Panc1 (cell line): ENCODE results near the gene AADACL3. TPM values are rescaled to one million over a fixed set of nuclear protein-coding genes. Genes with fewer than 3 reads are reported as not detected.

Source experiments
- ATAC-seq: fragments of 200-7000 bp; cut with Tn5 transposase; 2 replicates; pipeline ENCODE4 v1.9.1; 2020; ENCODE audit warnings: mild to moderate bottlenecking, moderate library complexity
- BruUV-seq: library from RNA; stranded (reverse); fragments of 400-500 nt; replicated peaks from 2 replicates; lab custom pipeline; 2021; lab: Mats Ljungman, UMichigan
- CTCF ChIA-PET: fragments of 300-600 bp; sonication (Branson Sonifier 250); formaldehyde crosslinking; loops from one replicate; lab custom pipeline; 2022; ENCODE audit warnings: antibody characterized with exemption; lab: Charles Lee
- POLR2A ChIA-PET: fragments of 300-600 bp; sonication (Branson Sonifier 250); formaldehyde crosslinking; loops from one replicate; lab custom pipeline; 2022; ENCODE audit warnings: antibody characterized with exemption; lab: Charles Lee
- DNase-seq: peaks from one replicate; pipeline ENCODE4 v3.0.0-alpha.2; 2010; ENCODE audit warnings: low read depth, low spot score
- H3K27ac ChIP-seq: 2 replicates; pipeline ENCODE4 v1.5.1; 2011; ENCODE audit warnings: mild to moderate bottlenecking, low read length, inconsistent platforms
- H3K27me3 ChIP-seq: fragments of 200-500 bp; sonication (Bioruptor generic); 2 replicates; pipeline ENCODE4 v1.6.0; 2014; ENCODE audit warnings: low read length, inconsistent platforms; ENCODE audit not compliant: control insufficient read depth, insufficient read depth
- H3K36me3 ChIP-seq: fragments of 200-500 bp; sonication (Bioruptor generic); 2 replicates; pipeline ENCODE4 v1.5.1; 2014; ENCODE audit warnings: inconsistent platforms, mild to moderate bottlenecking, low read length, moderate library complexity; ENCODE audit not compliant: control insufficient read depth, insufficient read depth
- H3K4me1 ChIP-seq: 2 replicates; pipeline ENCODE4 v1.5.1; 2011; ENCODE audit warnings: inconsistent platforms, mild to moderate bottlenecking, low read length, moderate library complexity; ENCODE audit not compliant: control insufficient read depth, insufficient read depth
- H3K4me3 ChIP-seq, 2 experiments: 2 replicates each; pipeline ENCODE4 v1.5.1; 2011 to 2012; ENCODE audit warnings: low read depth in 2 of 2, low read length in 2 of 2, mild to moderate bottlenecking in 2 of 2, inconsistent platforms in 1 of 2, moderate library complexity in 1 of 2
- H3K9me3 ChIP-seq: fragments of 200-500 bp; sonication (Bioruptor generic); 2 replicates; pipeline ENCODE4 v1.5.1; 2014; ENCODE audit warnings: low read depth, mild to moderate bottlenecking, inconsistent platforms, low read length, moderate library complexity; ENCODE audit not compliant: control insufficient read depth, insufficient read depth
- CTCF ChIP-seq: fragments of 450-650 bp; IDR thresholded peaks from 2 replicates; pipeline ENCODE4 v1.5.1; 2017; ENCODE audit warnings: mild to moderate bottlenecking
- POLR2AphosphoS5 ChIP-seq: IDR thresholded peaks from 2 replicates; pipeline ENCODE4 v1.6.1; 2012; ENCODE audit warnings: mild to moderate bottlenecking, low read depth, low read length, moderate library complexity
- REST ChIP-seq, 2 experiments: IDR thresholded peaks; 2 replicates each; pipeline ENCODE4 v1.6.1; 2011 to 2012; ENCODE audit warnings: low read depth in 2 of 2, control low read depth in 1 of 2, low read length in 1 of 2, mild to moderate bottlenecking in 1 of 2, moderate library complexity in 1 of 2; ENCODE audit not compliant: insufficient read depth in 1 of 2
- SIN3A ChIP-seq: IDR thresholded peaks from 2 replicates; pipeline ENCODE4 v1.6.1; 2012; ENCODE audit warnings: low read depth, mild to moderate bottlenecking, low read length, moderate library complexity, borderline replicate concordance; ENCODE audit not compliant: insufficient read depth
- TCF7L2 ChIP-seq: IDR thresholded peaks from 2 replicates; pipeline ENCODE4 v1.6.1; 2011; ENCODE audit warnings: mild to moderate bottlenecking, low read depth, low read length, inconsistent platforms
- in situ Hi-C: cut with HindIII; loops from 2 replicates; pipeline ENCODE4 v1.10.0; 2016; ENCODE audit warnings: low sequenced_read_pairs, low pct_unique_long_range_greater_than_20kb
- intact Hi-C: fragments of 100-400 bp; cut with micrococcal nuclease; formaldehyde crosslinking; loops from one replicate; pipeline ENCODE4 v1.10.0; 2022; ENCODE audit not compliant: unreplicated experiment
- total RNA-seq: library from RNA; stranded (reverse); gene quantifications from one replicate; pipeline ENCODE4 v1.2.1, GENCODE V29; 2021; ENCODE audit not compliant: unreplicated experiment

The AADACL3 gene
- total RNA-seq, 1 experiment from 2014 or later, result not detected

- intact Hi-C loops, result no loop called here
- Histone ChIP-seq H3K36me3 (no peaks in the 10 kb centered on the region), H3K27me3 (peaks cover 2% of the 10 kb centered on the region; the same call in 1 of the 2 replicates), H3K4me3 (no peak overlapping the region), H3K9me3 (no peaks in the 10 kb centered on the region), H3K27ac (no peak overlapping the region), H3K4me1 (no peaks in the 10 kb centered on the region)
- ChIA-PET POLR2A (no interaction called here), CTCF (no interaction called here)
- ATAC-seq (no peak), DNase-seq (no peak)
- TF ChIP-seq POLR2AphosphoS5 (no peak), TCF7L2 (no peak), REST (IDR thresholded peaks at IDR 0.05; ENCODE audit: insufficient read depth in 1 of 2, low read depth in 2 of 2, low read length in 1 of 2) (no peak), SIN3A (no peak), CTCF (no peak)
- no TSS peak for BruUV-seq
- in situ Hi-C loops, result no loop called here
Measured at GRCh38 chr1:12775443-12775842, 59.5 kb downstream of the AADACL3 start.

DNA sequence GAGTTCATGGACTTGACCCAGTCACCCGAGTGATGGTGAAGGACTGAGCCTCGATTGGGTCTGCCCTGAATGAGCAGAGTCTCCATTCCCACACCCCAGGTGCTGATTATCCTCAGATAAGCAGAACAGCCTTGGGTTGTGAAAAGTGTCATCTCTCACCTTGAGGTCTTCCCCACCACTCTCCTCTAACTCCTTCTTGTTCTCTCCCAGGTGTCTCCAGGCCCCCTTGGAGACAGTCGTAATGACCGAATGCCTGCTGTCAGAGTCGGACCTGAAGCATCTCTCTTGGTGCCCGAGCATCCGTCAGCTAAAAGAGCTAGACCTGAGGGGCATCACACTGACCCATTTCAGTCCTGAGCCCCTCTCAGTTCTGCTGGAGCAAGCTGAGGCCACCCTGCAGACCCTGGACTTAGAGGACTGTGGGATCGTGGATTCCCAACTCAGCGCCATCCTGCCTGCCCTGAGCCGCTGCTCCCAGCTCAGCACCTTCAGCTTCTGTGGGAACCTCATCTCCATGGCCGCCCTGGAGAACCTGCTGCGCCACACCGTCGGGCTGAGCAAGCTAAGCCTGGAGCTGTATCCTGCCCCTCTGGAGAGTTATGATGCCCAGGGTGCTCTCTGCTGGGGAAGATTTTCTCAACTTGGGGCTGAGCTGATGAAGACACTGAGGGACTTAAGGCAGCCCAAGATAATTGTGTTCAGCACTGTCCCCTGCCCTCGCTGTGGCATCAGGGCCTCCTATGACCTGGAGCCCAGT lies 61.1 kb downstream of the AADACL3 start:
- ChIA-PET POLR2A (interaction anchor here (0.6 kb wide), 1 partner anchor 505 kb away, joined by 9 read pairs; no protein-coding TSS in a partner anchor), CTCF (no interaction called here)
- Histone ChIP-seq H3K4me1 (no peaks in the 10 kb centered on the region), H3K27ac (no peak overlapping the region), H3K4me3 (no peak overlapping the region), H3K27me3 (peaks cover 2% of the 10 kb centered on the region; the same call in 1 of the 2 replicates), H3K36me3 (no peaks in the 10 kb centered on the region), H3K9me3 (no peaks in the 10 kb centered on the region)
- TF ChIP-seq REST (IDR thresholded peaks at IDR 0.05; ENCODE audit: insufficient read depth in 1 of 2, low read depth in 2 of 2, low read length in 1 of 2) (no peak), TCF7L2 (no peak), CTCF (no peak), POLR2AphosphoS5 (no peak), SIN3A (no peak)
- in situ Hi-C loops, result no loop called here
- DNase-seq (no peak), ATAC-seq (0 out of 2 replicates have a peak, but pooled peaks have one; percentile 38)
- intact Hi-C loops, result no loop called here
- BruUV-seq, result no TSS peak
